GM12801 (cell line): ENCODE measurements around the gene ALOX12.

Experiments used
- TF ChIP-seq, protein P1 (sequence below): IDR thresholded peaks from one replicate; pipeline ENCODE4 v1.5.1; 2011; ENCODE audit warnings: control low read depth; ENCODE audit not compliant: insufficient read length; ENCODE audit errors: extremely low read depth

The ALOX12 gene

DNA sequence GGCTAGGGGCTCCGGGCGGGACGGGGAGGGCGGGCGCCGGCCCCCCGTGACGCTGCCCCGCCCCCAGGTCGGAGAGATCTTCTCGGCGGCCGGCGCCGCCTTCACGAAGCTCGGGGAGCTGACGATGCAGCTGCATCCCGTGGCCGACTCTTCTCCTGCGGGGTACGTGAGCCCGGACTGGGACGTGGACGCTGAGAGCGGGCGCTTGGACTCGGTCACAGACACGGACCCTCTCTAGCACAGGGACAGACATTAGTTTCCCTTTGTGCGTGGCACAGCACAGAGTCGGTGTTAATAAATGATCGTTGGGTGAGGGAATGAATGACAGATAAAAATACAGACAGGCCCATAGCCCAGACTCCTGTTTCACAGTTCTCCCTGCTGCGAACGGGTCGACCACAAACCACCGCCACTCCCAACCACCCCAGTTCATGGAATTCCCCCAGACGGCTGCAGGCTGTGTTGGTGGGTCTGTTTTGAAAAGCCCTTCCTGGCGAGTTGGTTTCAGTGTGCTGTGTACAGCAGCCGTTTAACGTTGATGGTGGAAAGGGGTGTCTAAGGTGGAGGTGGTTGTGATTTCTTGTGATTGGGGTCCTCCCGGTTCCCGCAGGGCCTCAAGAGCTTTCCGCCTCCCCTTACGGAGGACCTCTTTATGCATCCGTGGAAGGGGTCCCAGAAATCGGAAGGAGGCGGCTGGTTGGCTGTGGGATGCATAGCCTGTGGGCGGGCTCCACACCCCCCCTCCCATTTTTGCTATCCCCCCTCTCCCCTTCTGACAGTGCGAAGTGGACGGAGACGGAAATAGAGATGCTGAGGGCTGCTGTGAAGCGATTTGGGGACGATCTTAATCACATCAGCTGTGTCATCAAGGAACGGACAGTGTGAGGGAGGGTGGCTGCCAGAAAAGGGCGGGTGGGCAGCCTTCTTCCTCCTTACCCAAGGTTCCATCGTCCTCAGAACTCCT is 19.4 kb downstream of the ALOX12 start:
- TF ChIP-seq, protein P1, sequence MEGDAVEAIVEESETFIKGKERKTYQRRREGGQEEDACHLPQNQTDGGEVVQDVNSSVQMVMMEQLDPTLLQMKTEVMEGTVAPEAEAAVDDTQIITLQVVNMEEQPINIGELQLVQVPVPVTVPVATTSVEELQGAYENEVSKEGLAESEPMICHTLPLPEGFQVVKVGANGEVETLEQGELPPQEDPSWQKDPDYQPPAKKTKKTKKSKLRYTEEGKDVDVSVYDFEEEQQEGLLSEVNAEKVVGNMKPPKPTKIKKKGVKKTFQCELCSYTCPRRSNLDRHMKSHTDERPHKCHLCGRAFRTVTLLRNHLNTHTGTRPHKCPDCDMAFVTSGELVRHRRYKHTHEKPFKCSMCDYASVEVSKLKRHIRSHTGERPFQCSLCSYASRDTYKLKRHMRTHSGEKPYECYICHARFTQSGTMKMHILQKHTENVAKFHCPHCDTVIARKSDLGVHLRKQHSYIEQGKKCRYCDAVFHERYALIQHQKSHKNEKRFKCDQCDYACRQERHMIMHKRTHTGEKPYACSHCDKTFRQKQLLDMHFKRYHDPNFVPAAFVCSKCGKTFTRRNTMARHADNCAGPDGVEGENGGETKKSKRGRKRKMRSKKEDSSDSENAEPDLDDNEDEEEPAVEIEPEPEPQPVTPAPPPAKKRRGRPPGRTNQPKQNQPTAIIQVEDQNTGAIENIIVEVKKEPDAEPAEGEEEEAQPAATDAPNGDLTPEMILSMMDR = no peak

DNA sequence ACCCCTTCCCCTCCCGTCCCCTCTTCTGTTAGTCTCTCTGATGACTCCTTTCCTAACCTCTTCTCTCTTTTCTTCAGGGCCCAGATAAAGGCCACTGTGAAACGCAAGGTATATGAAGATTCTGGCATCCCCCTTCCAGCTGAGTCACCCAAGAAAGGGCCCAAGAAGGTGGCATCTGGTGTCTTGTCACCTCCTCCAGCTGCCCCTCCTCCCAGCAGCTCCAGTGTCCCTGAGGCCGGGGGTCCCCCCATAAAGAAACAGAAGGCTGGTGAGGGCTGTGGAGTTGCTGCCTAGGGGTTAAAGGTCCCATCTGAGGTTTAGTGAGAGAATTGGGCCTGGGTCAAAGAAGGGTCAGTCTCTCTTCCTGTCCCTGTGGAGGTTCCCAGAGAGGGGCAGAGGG is 20.6 kb downstream of the ALOX12 start:
- TF ChIP-seq, protein P1 = no peak

DNA sequence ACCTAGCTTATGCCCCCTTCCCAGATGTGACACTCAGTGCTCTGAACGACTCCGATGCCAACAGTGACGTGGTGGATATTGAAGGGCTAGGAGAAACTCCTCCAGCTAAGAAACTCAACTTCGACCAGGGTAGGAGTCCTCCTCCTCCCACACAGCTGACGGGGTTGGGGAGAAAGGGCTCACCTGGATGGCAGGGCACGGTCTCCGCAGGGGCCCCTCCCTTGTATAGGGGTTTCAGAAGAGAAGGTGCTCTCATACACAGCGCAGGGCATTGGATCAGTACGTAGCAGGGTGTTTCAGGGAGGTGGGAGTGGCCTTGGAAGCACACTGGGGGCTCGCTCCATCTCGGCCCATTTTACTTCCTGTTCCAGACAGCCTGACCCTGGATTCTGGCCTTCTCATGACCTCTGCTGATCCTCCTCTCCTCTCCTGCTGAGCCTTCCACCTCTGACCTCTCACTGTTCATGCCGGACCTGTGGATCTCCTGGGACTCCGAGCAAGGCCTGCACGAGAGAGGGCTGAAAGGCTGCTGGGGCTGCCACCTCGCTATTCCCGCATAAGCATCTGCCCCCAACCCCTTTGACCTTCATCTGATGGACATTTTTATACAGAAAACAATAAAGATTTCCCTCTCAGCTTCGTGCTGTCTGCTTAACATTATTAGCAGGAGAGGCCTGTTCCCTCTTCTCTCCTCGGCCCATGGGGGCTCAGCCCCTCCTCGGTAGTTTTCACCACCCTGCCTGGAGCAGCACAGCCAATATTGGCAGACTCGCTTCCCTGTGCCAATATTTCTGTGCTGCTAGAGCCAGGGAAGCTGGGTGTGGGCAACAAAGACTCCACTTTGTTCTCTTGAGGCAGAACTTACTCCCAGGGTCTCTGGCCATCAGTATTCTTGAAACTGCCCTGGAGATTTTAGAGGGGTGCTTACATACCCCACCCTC is 21.3 kb downstream of the ALOX12 start:
- TF ChIP-seq, protein P1 = no peak

- TF ChIP-seq, protein P1 = no peak
Observed at GRCh38 chr17:7017827-7018200, 22.0 kb downstream of the ALOX12 start.

- TF ChIP-seq, protein P1 = no peak
Observed at GRCh38 chr17:7018331-7018964, 22.6 kb downstream of the ALOX12 start.

- TF ChIP-seq, protein P1 = no peak
Observed at GRCh38 chr17:7019367-7019766, 23.5 kb downstream of the ALOX12 start.
